KMS-11 (cell line): ENCODE data around the gene GPR62.
"Not testable (repeated sequence)": the region's sequence is repeated elsewhere in the genome, so short reads cannot be mapped to it uniquely, and the experiment has no call there.

ENCODE experiments used
- H2AFZ ChIP-seq: fragments of 200-600 bp; sonication (generic); 2 replicates; pipeline ENCODE4 v1.6.1; 2016; ENCODE audit warnings: antibody characterized with exemption, mixed run types, low read depth
- H3K27ac ChIP-seq: fragments of 200-600 bp; sonication (generic); 2 replicates; pipeline ENCODE4 v1.6.1; 2016; ENCODE audit warnings: mild to moderate bottlenecking, mixed run types
- H3K27me3 ChIP-seq: fragments of 200-600 bp; sonication (generic); 2 replicates; pipeline ENCODE4 v1.6.1; 2017; ENCODE audit warnings: mild to moderate bottlenecking, low read depth, mixed run types, moderate library complexity; ENCODE audit not compliant: insufficient read depth
- H3K36me3 ChIP-seq: fragments of 200-600 bp; sonication (generic); 2 replicates; pipeline ENCODE4 v1.6.1; 2017; ENCODE audit warnings: mild to moderate bottlenecking, mixed run types; ENCODE audit not compliant: insufficient read depth
- H3K4me1 ChIP-seq: fragments of 200-600 bp; sonication (generic); 2 replicates; pipeline ENCODE4 v1.6.1; 2016; ENCODE audit warnings: mild to moderate bottlenecking, low read depth, mixed run types; ENCODE audit not compliant: poor library complexity, severe bottlenecking
- H3K4me2 ChIP-seq: fragments of 200-600 bp; sonication (generic); 2 replicates; pipeline ENCODE4 v1.7.0; 2016; ENCODE audit warnings: mild to moderate bottlenecking, mixed run types
- H3K4me3 ChIP-seq: fragments of 200-600 bp; sonication (generic); IDR thresholded peaks from 2 replicates; pipeline ENCODE4 v1.6.1; 2017; ENCODE audit warnings: low read depth, low read length, mixed read lengths; ENCODE audit not compliant: insufficient read depth
- H3K79me2 ChIP-seq: fragments of 200-600 bp; sonication (generic); 2 replicates; pipeline ENCODE4 v1.6.1; 2016; ENCODE audit warnings: low read depth, mixed run types; ENCODE audit not compliant: insufficient read depth
- H3K9ac ChIP-seq: fragments of 200-600 bp; sonication (generic); 2 replicates; pipeline ENCODE4 v1.6.1; 2016; ENCODE audit warnings: mild to moderate bottlenecking, mixed run types
- H4K20me1 ChIP-seq: fragments of 200-600 bp; sonication (generic); 2 replicates; pipeline ENCODE4 v1.6.1; 2016; ENCODE audit warnings: mild to moderate bottlenecking, mixed run types; ENCODE audit not compliant: insufficient read depth
- TF ChIP-seq, protein P1 (sequence below): fragments of 200-600 bp; sonication (generic); conservative IDR thresholded peaks from 2 replicates; pipeline ENCODE4 v1.6.1; 2017; ENCODE audit warnings: low read depth, mild to moderate bottlenecking, antibody characterized with exemption, low read length, moderate library complexity, mixed read lengths

Gene GPR62

DNA sequence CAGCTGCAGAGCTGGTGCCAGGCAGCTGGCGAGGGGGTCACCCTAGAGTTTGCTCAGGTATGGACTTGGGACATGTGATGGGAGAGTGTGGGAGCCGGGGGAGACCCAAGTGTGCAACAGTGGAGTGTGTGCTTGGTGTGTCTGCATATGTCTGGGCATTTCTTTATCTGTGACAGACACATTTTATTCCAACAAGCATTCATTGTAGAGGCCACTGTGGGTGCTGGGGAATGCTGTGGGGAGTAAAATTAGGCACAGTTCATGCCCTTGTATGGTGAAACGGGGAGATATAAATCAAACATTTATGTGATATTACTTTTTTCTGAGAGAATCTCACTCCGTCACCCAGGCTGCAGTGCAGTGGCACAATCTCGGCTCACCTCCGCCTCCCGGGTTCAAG, 32.4 kb downstream of the GPR62 start:
- H3K4me1 ChIP-seq, result no peaks in the 10 kb centered on the region
- no peak overlapping the region for H3K9ac ChIP-seq
- H3K27me3 ChIP-seq, result no peaks in the 10 kb centered on the region
- TF ChIP-seq, protein P1, sequence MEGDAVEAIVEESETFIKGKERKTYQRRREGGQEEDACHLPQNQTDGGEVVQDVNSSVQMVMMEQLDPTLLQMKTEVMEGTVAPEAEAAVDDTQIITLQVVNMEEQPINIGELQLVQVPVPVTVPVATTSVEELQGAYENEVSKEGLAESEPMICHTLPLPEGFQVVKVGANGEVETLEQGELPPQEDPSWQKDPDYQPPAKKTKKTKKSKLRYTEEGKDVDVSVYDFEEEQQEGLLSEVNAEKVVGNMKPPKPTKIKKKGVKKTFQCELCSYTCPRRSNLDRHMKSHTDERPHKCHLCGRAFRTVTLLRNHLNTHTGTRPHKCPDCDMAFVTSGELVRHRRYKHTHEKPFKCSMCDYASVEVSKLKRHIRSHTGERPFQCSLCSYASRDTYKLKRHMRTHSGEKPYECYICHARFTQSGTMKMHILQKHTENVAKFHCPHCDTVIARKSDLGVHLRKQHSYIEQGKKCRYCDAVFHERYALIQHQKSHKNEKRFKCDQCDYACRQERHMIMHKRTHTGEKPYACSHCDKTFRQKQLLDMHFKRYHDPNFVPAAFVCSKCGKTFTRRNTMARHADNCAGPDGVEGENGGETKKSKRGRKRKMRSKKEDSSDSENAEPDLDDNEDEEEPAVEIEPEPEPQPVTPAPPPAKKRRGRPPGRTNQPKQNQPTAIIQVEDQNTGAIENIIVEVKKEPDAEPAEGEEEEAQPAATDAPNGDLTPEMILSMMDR, result no peak
- H3K27ac ChIP-seq, result no peak overlapping the region
- H3K4me2 ChIP-seq, result no peak overlapping the region
- no peaks in the 10 kb centered on the region for H3K36me3 ChIP-seq
- H3K79me2 ChIP-seq, result no peaks in the 10 kb centered on the region
- no peak overlapping the region for H2AFZ ChIP-seq
- no peaks in the 10 kb centered on the region for H4K20me1 ChIP-seq
- H3K4me3 ChIP-seq, result no peak overlapping the region

GRCh38 chr3:51988286-51989146, 33.3 kb downstream of the GPR62 start:
- Histone ChIP-seq H2AFZ (no peak overlapping the region), H3K36me3 (no peaks in the 10 kb centered on the region), H3K79me2 (no peaks in the 10 kb centered on the region), H3K4me2 (no peak overlapping the region), H3K4me1 (no peaks in the 10 kb centered on the region), H4K20me1 (no peaks in the 10 kb centered on the region), H3K9ac (no peak overlapping the region), H3K27ac (no peak overlapping the region), H3K27me3 (no peaks in the 10 kb centered on the region), H3K4me3 (no peak overlapping the region)
- TF ChIP-seq, protein P1, result no peak

DNA sequence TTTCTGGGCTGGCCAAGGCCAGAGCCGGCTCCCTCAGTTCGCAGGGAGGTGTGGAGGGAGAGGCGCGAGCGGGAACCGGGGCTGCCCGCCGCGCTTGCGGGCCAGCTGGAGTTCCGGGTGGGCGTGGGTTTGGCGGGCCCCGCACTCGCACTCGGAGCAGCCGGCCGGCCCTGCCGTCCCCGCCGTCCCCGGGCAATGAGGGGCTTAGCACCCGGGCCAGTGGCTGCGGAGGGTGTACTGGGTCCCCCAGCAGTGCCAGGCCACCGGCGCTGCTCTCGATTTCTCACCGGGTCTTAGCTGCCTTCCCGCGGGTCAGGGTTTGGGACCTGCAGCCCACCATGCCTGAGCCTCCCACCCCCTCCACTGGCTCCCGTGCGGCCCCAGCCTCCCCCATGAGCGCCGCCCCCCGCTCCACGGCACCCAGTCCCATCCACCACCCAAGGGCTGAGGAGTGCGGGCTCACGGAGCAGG, 35.4 kb downstream of the GPR62 start:
- not testable (repeated sequence) for H3K4me2 ChIP-seq, H3K36me3 ChIP-seq, H4K20me1 ChIP-seq, H3K4me3 ChIP-seq, H3K9ac ChIP-seq, H3K27me3 ChIP-seq, H2AFZ ChIP-seq, H3K27ac ChIP-seq, H3K4me1 ChIP-seq
- H3K79me2 ChIP-seq, result peaks cover 12% of the 10 kb centered on the region

- H4K20me1 ChIP-seq, result no peaks in the 10 kb centered on the region
- H3K27ac ChIP-seq, result no peak overlapping the region
- H3K36me3 ChIP-seq, result peaks cover 3% of the 10 kb centered on the region; the same call in 1 of the 2 replicates
Measured at GRCh38 chr3:51992017-51992682, 37.0 kb downstream of the GPR62 start.

GRCh38 chr3:51993657-51994056, 38.5 kb downstream of the GPR62 start:
- H3K4me3 ChIP-seq, result not testable (repeated sequence)

More at GRCh38 chr3:51992017-51992682, 37.0 kb downstream of the GPR62 start:
- Histone ChIP-seq H2AFZ (no peak overlapping the region), H3K27me3 (no peaks in the 10 kb centered on the region), H3K4me2 (no peak overlapping the region), H3K4me3 (no peak overlapping the region), H3K4me1 (peaks cover 9% of the 10 kb centered on the region), H3K9ac (no peak overlapping the region), H3K79me2 (peaks cover 14% of the 10 kb centered on the region)
- TF ChIP-seq, protein P1, result no peak

More at GRCh38 chr3:51993657-51994056, 38.5 kb downstream of the GPR62 start:
- not testable (repeated sequence) for H3K9ac ChIP-seq, H3K4me1 ChIP-seq, H2AFZ ChIP-seq, H3K4me2 ChIP-seq, H3K27me3 ChIP-seq, H3K36me3 ChIP-seq, H4K20me1 ChIP-seq, H3K27ac ChIP-seq
- peaks cover 14% of the 10 kb centered on the region for H3K79me2 ChIP-seq
